Hematopoietic multipotent progenitor cell treated with erythropoietin and hydrocortisone succinate and interleukin-3 and kit ligand, for 6 days (in vitro differentiated cells): ENCODE results near the gene KCNQ5.
A peak's percentile ranks its signal among the peaks of the same experiment; 100 is the strongest.
"Not testable (repeated sequence)": the region's sequence is repeated elsewhere in the genome, so short reads cannot be mapped to it uniquely, and the experiment has no call there.

Source experiments
- DNase-seq: peaks from one replicate; pipeline ENCODE4 v3.0.0-alpha.2; 2015

KCNQ5 gene

GRCh38 chr6:72621291-72622093 is at the start of gene KCNQ5:
KCNQ5 (plus strand) TSS chr6:72622064.
- DNase-seq: peak; percentile 48

GRCh38 chr6:72579865-72580264 is 42.0 kb upstream of the KCNQ5 start:
- DNase-seq: peak; percentile 18

GRCh38 chr6:72580281-72580940 is 41.5 kb upstream of the KCNQ5 start:
- DNase-seq: peak; percentile 90

- not testable (repeated sequence) for DNase-seq
Observed at GRCh38 chr6:72580950-72581349, 40.9 kb upstream of the KCNQ5 start.

GRCh38 chr6:72588155-72588554 is 33.7 kb upstream of the KCNQ5 start:
- no peak for DNase-seq

GRCh38 chr6:72589096-72589495 is 32.8 kb upstream of the KCNQ5 start:
- no peak for DNase-seq

- DNase-seq: no peak
Observed at GRCh38 chr6:72595812-72596211, 26.1 kb upstream of the KCNQ5 start.

- DNase-seq: peak; percentile 79
Observed at GRCh38 chr6:72616406-72617015, 5.4 kb upstream of the KCNQ5 start.

GRCh38 chr6:72617721-72618120 is 4.1 kb upstream of the KCNQ5 start:
- no peak for DNase-seq

GRCh38 chr6:72619883-72620696 is 1.8 kb upstream of the KCNQ5 start:
- DNase-seq: peak; percentile 67

GRCh38 chr6:72620871-72621290 is 983 bp upstream of the KCNQ5 start:
- DNase-seq: no peak

GRCh38 chr6:72622094-72622940 is 453 bp downstream of the KCNQ5 start:
- peak; percentile 74 for DNase-seq

- DNase-seq: peak; percentile 13
Observed at GRCh38 chr6:72623808-72624207, 1.9 kb downstream of the KCNQ5 start.

- DNase-seq: peak; percentile 83
Observed at GRCh38 chr6:72624557-72625160, 2.8 kb downstream of the KCNQ5 start.

GRCh38 chr6:72626126-72626525 is 4.3 kb downstream of the KCNQ5 start:
- peak; percentile 9 for DNase-seq

- no peak for DNase-seq
Observed at GRCh38 chr6:72627539-72627938, 5.7 kb downstream of the KCNQ5 start.

- DNase-seq: no peak
Observed at GRCh38 chr6:72631480-72631879, 9.6 kb downstream of the KCNQ5 start.

- DNase-seq: no peak
Observed at GRCh38 chr6:72635636-72636035, 13.8 kb downstream of the KCNQ5 start.

- no peak for DNase-seq
Observed at GRCh38 chr6:72636215-72636614, 14.4 kb downstream of the KCNQ5 start.

GRCh38 chr6:72636786-72637185 is 14.9 kb downstream of the KCNQ5 start:
- DNase-seq: no peak

- peak; percentile 18 for DNase-seq
Observed at GRCh38 chr6:72639920-72640614, 18.2 kb downstream of the KCNQ5 start.
